HepG2 (cell line): ENCODE results near the gene ATG7. TPM values are rescaled to one million over a fixed set of nuclear protein-coding genes. Genes with fewer than 3 reads are reported as not detected.
A peak's percentile ranks its signal among the peaks of the same experiment; 100 is the strongest.

ENCODE experiments used
- ATAC-seq: fragments of 200-7000 bp; cut with Tn5 transposase; 3 replicates; pipeline ENCODE4 v1.9.1; 2020; ENCODE audit warnings: mild to moderate bottlenecking, moderate library complexity
- BruUV-seq: library from RNA; stranded (reverse); fragments of 400-500 nt; replicated peaks from 2 replicates; lab custom pipeline; 2021; lab: Mats Ljungman, UMichigan
- CTCF ChIA-PET: fragments of 300-600 bp; formaldehyde crosslinking; extraction: SDS; loops from one replicate; lab custom pipeline; 2021; ENCODE audit warnings: low total read pairs, inconsistent platforms, low intra/inter-chr PET ratio; lab: Yijun Ruan, JAX
- POLR2A ChIA-PET: fragments of 350-600 bp; sonication (Branson Sonifier 250); formaldehyde crosslinking; loops from one replicate; lab custom pipeline; 2020; ENCODE audit warnings: antibody characterized with exemption, inconsistent platforms; lab: Yijun Ruan, JAX
- DNase-seq: peaks from one replicate; pipeline ENCODE4 v3.0.0-alpha.2; 2015; ENCODE audit warnings: low spot score
- FAIRE-seq: peaks from 3 replicates; lab custom pipeline; 2011; peaks lifted over from hg19 to GRCh38; lab: Jason Lieb, UNC
- H2AFZ ChIP-seq: one replicate; pipeline ENCODE4 v1.6.1; 2011; ENCODE audit warnings: low read length, inconsistent platforms
- H3K27ac ChIP-seq: fragments of 300-600 bp; 3 replicates; pipeline ENCODE4 v1.8.0; 2011; ENCODE audit warnings: mixed run types, mild to moderate bottlenecking, mixed read lengths, low read length, inconsistent platforms; ENCODE audit not compliant: insufficient read depth; ENCODE audit errors: extremely low read length
- H3K27me3 ChIP-seq, 2 experiments: fragments of 200-600 bp in 1 of 2; 2 replicates in 1 of 2; 3 replicates in 1 of 2; pipeline versions ENCODE4 v1.6.0 to v1.8.0; 2011; ENCODE audit warnings: low read length in 2 of 2, mild to moderate bottlenecking in 2 of 2, moderate library complexity in 2 of 2, inconsistent platforms in 1 of 2; ENCODE audit not compliant: insufficient read depth in 2 of 2, control insufficient read depth in 1 of 2
- H3K36me3 ChIP-seq, 2 experiments: fragments of 200-600 bp in 1 of 2; replicated peaks in 1 of 2; 2 replicates in 1 of 2; 3 replicates in 1 of 2; pipeline versions ENCODE4 v1.5.1 to v1.8.0; 2011; ENCODE audit warnings: low read length in 2 of 2, inconsistent platforms in 1 of 2; ENCODE audit not compliant: insufficient read depth in 2 of 2, control insufficient read depth in 1 of 2
- H3K4me1 ChIP-seq: 2 replicates; pipeline ENCODE4 v1.5.1; 2012; ENCODE audit warnings: low read length, inconsistent platforms; ENCODE audit not compliant: insufficient read depth
- H3K4me2 ChIP-seq: 2 replicates; pipeline ENCODE4 v1.6.0; 2011; ENCODE audit warnings: low read depth, low read length, inconsistent platforms
- H3K4me3 ChIP-seq, 3 experiments: fragments of 200-600 bp in 1 of 3; sonication (generic), shearing (Covaris generic) in 1 of 3; replicated peaks in 1 of 3; 2 replicates each; pipeline ENCODE4 v1.5.1; 2011 to 2016; ENCODE audit warnings: low read length in 3 of 3, inconsistent platforms in 2 of 3, low read depth in 2 of 3, mild to moderate bottlenecking in 2 of 3, control low read depth in 1 of 3, mixed read lengths in 1 of 3; ENCODE audit not compliant: insufficient read depth in 1 of 3
- H3K79me2 ChIP-seq: one replicate; pipeline ENCODE4 v1.6.1; 2011; ENCODE audit warnings: low read length, inconsistent platforms; ENCODE audit not compliant: insufficient read depth
- H3K9ac ChIP-seq: 2 replicates; pipeline ENCODE4 v1.6.0; 2011; ENCODE audit warnings: mild to moderate bottlenecking, low read depth, low read length, inconsistent platforms; ENCODE audit not compliant: insufficient read depth
- H3K9me3 ChIP-seq: 2 replicates; pipeline ENCODE4 v1.5.1; 2012; ENCODE audit warnings: mild to moderate bottlenecking, low read length
- H4K20me1 ChIP-seq: 2 replicates; pipeline ENCODE4 v1.6.0; 2011; ENCODE audit warnings: inconsistent platforms, mild to moderate bottlenecking, low read length, moderate library complexity; ENCODE audit not compliant: insufficient read depth
- SETDB1 ChIP-seq: sonication (generic); formaldehyde crosslinking; IDR thresholded peaks from 2 replicates; pipeline ENCODE4 v1.5.1; 2020; ENCODE audit warnings: missing genetic modification reagents, mild to moderate bottlenecking, borderline replicate concordance
- THAP11 ChIP-seq: IDR thresholded peaks from 2 replicates; pipeline ENCODE4 v1.6.1; 2016; ENCODE audit warnings: missing biosample characterization, missing genetic modification reagents
- ZFP90 ChIP-seq: sonication (generic); formaldehyde crosslinking; IDR thresholded peaks from 2 replicates; pipeline ENCODE4 v1.8.0; 2022; ENCODE audit warnings: missing genetic modification reagents, mild to moderate bottlenecking, inconsistent platforms, borderline replicate concordance
- WGBS: methylation state at CpG from one replicate; pipeline ENCODE4 v1.1.6; 2017; ENCODE audit warnings: low lambda C conversion rate; 5-methylcytosine and 5-hydroxymethylcytosine counted together
- in situ Hi-C: cut with HindIII; loops from 2 replicates; pipeline ENCODE4 v1.10.0; 2017; ENCODE audit warnings: low pct_unique_long_range_greater_than_20kb; ENCODE audit not compliant: extremely low pct_ligation_motif_present
- intact Hi-C: fragments of 100-400 bp; cut with micrococcal nuclease; formaldehyde crosslinking; loops from one replicate; pipeline ENCODE4 v1.10.0; 2022; ENCODE audit not compliant: unreplicated experiment
- polyA plus RNA-seq, 8 experiments: library from polyadenylated mRNA; depleted of rRNA in 3 of 8; stranded (reverse) in 7 of 8; unstranded in 1 of 8; fragments of >200 nt; fragmentation: Illumina TruSeq in 4 of 8; extraction: Trizol in 4 of 8; gene quantifications; 2 replicates each; pipeline versions ENCODE4 v1.2.1 to v1.2.3, GENCODE V29; 2011 to 2016; ENCODE audit warnings: low read depth in 4 of 8, missing spikeins in 1 of 8, mixed read lengths in 1 of 8; ENCODE audit not compliant: insufficient read depth in 1 of 8
- total RNA-seq, 5 experiments: library from RNA; depleted of rRNA; stranded (reverse); fragments of >200 nt; fragmentation: Illumina TruSeq; extraction: Trizol; gene quantifications; 2 replicates each; pipeline ENCODE4 v1.2.3, GENCODE V29; 2016; ENCODE audit warnings: low read depth in 1 of 5
- TF ChIP-seq, protein P1 (sequence below): sonication (generic); formaldehyde crosslinking; IDR thresholded peaks from 2 replicates; pipeline ENCODE4 v1.4.0; 2020; ENCODE audit warnings: missing genetic modification reagents

Gene ATG7
- total and polyA plus RNA-seq, 2 of the 13 experiments (the other 11 are each of a cell fraction or from before 2014, with no cell fraction given) = 7.8 to 22.1 TPM

DNA sequence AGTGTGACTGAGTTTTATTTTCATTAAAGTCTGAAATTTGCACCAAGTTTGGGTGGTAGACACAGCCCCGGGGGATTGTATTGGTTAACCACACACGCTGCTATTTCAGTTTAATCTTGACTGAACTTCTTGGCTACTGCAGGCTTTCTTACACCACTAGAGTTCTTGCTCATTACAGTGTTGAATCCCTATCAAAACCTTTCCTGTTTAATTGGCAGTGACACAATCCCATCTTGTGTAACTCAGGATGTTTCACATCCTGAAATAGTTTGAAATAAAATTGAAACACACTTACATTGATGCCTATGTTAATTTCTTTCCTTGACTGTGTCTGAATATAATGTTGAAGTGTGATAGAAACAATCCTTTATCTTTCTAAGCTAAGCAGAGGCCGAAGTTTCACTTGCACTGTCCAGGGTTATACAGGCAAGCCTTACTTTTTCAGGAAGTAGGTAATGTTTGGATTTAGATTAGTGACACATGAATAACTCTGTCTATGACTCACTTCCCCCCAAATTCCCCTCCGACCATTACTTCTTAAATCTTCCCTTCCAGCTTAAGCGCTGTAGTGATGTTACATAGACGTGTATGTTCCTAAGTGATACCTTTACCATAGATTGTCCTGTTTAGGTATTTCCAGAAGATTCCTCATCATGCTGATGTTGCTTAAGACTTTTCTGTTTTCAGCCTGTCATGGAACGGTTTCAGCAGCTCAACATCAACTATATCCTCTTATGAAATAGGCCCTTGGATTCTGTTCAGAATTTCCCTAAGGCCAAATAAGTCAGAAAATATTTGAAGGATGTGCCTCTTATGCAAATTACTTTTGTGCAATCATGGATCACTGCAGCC is 16.8 kb downstream of the ATG7 start:
- Histone ChIP-seq H2AFZ (no peak overlapping the region), H3K4me1 (peaks cover 8% of the 10 kb centered on the region; the same call in 1 of the 2 replicates), H3K27me3 (no peaks in the 10 kb centered on the region), H4K20me1 (no peaks in the 10 kb centered on the region)
- intact Hi-C loops = no loop called here
- 84% methylated on average over 7 of the region's 7 CpGs for WGBS
- ATAC-seq = no peak
- BruUV-seq = no TSS peak
- TF ChIP-seq, protein P1, sequence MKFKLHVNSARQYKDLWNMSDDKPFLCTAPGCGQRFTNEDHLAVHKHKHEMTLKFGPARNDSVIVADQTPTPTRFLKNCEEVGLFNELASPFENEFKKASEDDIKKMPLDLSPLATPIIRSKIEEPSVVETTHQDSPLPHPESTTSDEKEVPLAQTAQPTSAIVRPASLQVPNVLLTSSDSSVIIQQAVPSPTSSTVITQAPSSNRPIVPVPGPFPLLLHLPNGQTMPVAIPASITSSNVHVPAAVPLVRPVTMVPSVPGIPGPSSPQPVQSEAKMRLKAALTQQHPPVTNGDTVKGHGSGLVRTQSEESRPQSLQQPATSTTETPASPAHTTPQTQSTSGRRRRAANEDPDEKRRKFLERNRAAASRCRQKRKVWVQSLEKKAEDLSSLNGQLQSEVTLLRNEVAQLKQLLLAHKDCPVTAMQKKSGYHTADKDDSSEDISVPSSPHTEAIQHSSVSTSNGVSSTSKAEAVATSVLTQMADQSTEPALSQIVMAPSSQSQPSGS (CRISPR knock-in tag) = no peak
- TF ChIP-seq, all 625 proteins: peak for 0
- FAIRE-seq (no peak), DNase-seq (peak; percentile 23)
- Histone ChIP-seq H3K4me3 (no peak overlapping the region), H3K9me3 (no peaks in the 10 kb centered on the region), H3K4me2 (no peak overlapping the region), H3K79me2 (no peaks in the 10 kb centered on the region), H3K27ac (no peak overlapping the region), H3K36me3 (peaks cover 0 to 2% of the 10 kb centered on the region in 2 experiments; a peak in 2 of 5 replicates), H3K9ac (no peak overlapping the region)
- in situ Hi-C loops = no loop called here
- ChIA-PET POLR2A (interaction anchor here (2.6 kb wide), 1 partner anchor 17 kb away, joined by 9 read pairs; the partner anchor contains the start of gene ATG7), CTCF (no interaction called here)

DNA sequence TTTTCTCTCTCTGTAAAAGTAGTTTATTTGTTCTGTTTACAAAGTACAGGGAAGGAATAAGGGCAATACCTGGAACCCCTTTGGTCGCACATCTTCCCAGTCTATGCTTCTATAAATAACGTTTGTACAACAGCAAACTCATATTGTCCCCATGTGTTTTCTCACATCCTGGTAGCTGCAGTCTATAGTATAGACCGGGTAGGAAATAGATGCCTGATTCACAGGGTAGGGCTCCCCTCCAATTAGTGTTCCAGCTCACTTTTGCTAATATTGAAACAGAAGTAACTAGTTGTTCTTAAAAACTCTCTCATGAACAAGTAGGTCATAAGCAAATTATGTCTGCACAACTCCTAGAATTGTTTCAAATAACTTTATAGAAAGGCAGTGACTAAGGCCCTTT is 17.7 kb downstream of the ATG7 start:
- intact Hi-C loops = no loop called here
- CTCF ChIA-PET = no interaction called here
- Histone ChIP-seq H3K9me3 (no peaks in the 10 kb centered on the region), H3K79me2 (no peaks in the 10 kb centered on the region), H3K9ac (no peak overlapping the region), H3K27me3 (no peaks in the 10 kb centered on the region), H4K20me1 (no peaks in the 10 kb centered on the region), H2AFZ (no peak overlapping the region), H3K4me3 (no peak overlapping the region), H3K27ac (no peak overlapping the region), H3K4me1 (peaks cover 8% of the 10 kb centered on the region; the same call in 1 of the 2 replicates)
- no peak for DNase-seq
- no TSS peak for BruUV-seq
- no peak for FAIRE-seq
- no peak for ATAC-seq
- POLR2A ChIA-PET = interaction anchor here (2.6 kb wide), 1 partner anchor 18 kb away, joined by 9 read pairs; the partner anchor contains the start of gene ATG7
- TF ChIP-seq THAP11 (CRISPR knock-in tag) (no peak), SETDB1 (CRISPR knock-in tag) (no peak), ZFP90 (no peak)
- TF ChIP-seq, all 625 proteins: peak for 0
- WGBS = 96% methylated on average over 3 of the region's 3 CpGs
- in situ Hi-C loops = no loop called here
- Histone ChIP-seq H3K4me2 (no peak overlapping the region), H3K36me3 (peaks cover 0 to 2% of the 10 kb centered on the region in 2 experiments; a peak in 2 of 5 replicates)
